Effector memory CD8-positive, alpha-beta T cell (primary cell): ENCODE data around the gene MEF2B.
"Not testable (repeated sequence)": the region's sequence is repeated elsewhere in the genome, so short reads cannot be mapped to it uniquely, and the experiment has no call there.

ENCODE experiments used
- ATAC-seq: fragments of 150-1000 bp; cut with Tn5 transposase; replicated peaks from 2 replicates; pipeline ENCODE4 v1.10.0; 2021; ENCODE audit warnings: mild to moderate bottlenecking, moderate library complexity
- DNase-seq, 3 experiments: peaks; one replicate each; pipeline ENCODE4 v3.0.0; 2021
- H3K27ac Mint-ChIP-seq, 2 donors: one replicate each; pipeline ENCODE4 v1.8.0; 2022; ENCODE audit warnings: mild to moderate bottlenecking in 2 of 2, mixed read lengths in 2 of 2, moderate library complexity in 2 of 2
- H3K27me3 Mint-ChIP-seq, 2 donors: one replicate each; pipeline ENCODE4 v1.8.0; 2022; ENCODE audit warnings: mixed read lengths in 2 of 2
- H3K36me3 Mint-ChIP-seq: one replicate; pipeline ENCODE4 v1.8.0; 2022; ENCODE audit warnings: mild to moderate bottlenecking, moderate library complexity, mixed read lengths; ENCODE audit not compliant: insufficient read depth
- H3K4me1 Mint-ChIP-seq, 2 donors: one replicate each; pipeline ENCODE4 v1.8.0; 2022; ENCODE audit warnings: low read depth in 2 of 2, mixed read lengths in 2 of 2
- H3K4me3 Mint-ChIP-seq, 2 donors: one replicate each; pipeline ENCODE4 v1.8.0; 2022; ENCODE audit warnings: mild to moderate bottlenecking in 2 of 2, mixed read lengths in 2 of 2, moderate library complexity in 2 of 2
- H3K9me3 Mint-ChIP-seq, 2 donors: one replicate each; pipeline ENCODE4 v1.8.0; 2022; ENCODE audit warnings: mixed read lengths in 2 of 2

The MEF2B gene

GRCh38 chr19:19102566-19102965, 67.5 kb downstream of the MEF2B start:
- not testable (repeated sequence) for ATAC-seq, DNase-seq, H3K4me3 Mint-ChIP-seq, H3K9me3 Mint-ChIP-seq, H3K27ac Mint-ChIP-seq, H3K4me1 Mint-ChIP-seq, H3K27me3 Mint-ChIP-seq
- H3K36me3 Mint-ChIP-seq, result peaks cover 16% of the 10 kb centered on the region

GRCh38 chr19:19101540-19101939, 68.5 kb downstream of the MEF2B start:
- no peaks in the 10 kb centered on the region for H3K27me3 Mint-ChIP-seq
- H3K36me3 Mint-ChIP-seq, result peaks cover 17% of the 10 kb centered on the region
- no peak overlapping the region for H3K4me3 Mint-ChIP-seq
- ATAC-seq, result no peak
- H3K4me1 Mint-ChIP-seq, result no peaks in the 10 kb centered on the region
- no peak overlapping the region for H3K27ac Mint-ChIP-seq
- no peaks in the 10 kb centered on the region for H3K9me3 Mint-ChIP-seq
- no peak for DNase-seq

DNA sequence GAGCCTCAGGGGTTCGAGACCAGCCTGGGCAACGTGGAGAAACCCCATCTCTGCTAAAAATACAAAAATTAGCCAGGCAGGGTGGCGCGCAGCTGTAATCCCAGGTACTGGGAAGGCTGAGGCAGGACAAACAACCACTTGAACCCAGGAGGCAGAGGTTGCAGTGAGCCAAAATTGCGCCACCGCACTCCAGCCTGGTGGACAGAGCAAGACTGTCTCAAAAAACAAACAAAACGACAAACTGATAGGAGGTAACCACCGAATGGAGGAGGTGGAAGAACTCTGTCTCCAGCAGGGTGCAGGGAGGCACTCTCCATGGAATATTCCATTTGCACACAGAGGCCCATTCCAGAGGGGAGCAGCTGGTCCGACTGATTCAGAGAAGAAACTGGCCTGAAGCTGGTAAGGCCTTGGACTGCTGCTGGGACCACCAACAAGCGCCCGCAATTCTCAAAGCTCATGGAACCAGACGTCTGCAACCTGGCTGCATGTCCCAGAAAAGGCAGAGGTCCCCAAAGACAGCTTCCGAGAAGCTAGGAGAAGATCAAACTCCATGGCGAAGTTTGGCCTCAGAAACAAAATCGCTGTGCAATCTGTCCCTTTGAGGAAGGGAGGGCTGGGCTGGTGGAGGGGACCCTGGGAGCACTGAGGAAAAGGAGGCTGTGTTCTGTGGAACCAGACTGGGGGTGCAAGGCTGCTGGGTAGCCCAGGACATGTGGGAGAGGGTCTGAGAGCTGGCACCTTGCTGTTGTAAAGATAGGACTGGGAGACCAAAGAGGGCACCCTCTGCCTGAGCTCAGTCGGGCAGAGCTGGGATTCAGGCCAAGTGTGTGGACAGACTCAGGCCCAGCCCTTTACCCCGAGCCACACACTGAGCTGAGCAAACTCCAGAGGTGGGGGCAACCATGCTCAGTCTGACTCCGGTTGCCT, 71.1 kb downstream of the MEF2B start:
- H3K9me3 Mint-ChIP-seq, result no peaks in the 10 kb centered on the region
- H3K4me1 Mint-ChIP-seq, result peaks cover 0 to 2% of the 10 kb centered on the region in 2 donors
- H3K36me3 Mint-ChIP-seq, result peaks cover 8% of the 10 kb centered on the region
- DNase-seq (no peak), ATAC-seq (no peak)
- no peaks in the 10 kb centered on the region for H3K27me3 Mint-ChIP-seq
- H3K27ac Mint-ChIP-seq, result no peak overlapping the region
- H3K4me3 Mint-ChIP-seq, result no peak overlapping the region

DNA sequence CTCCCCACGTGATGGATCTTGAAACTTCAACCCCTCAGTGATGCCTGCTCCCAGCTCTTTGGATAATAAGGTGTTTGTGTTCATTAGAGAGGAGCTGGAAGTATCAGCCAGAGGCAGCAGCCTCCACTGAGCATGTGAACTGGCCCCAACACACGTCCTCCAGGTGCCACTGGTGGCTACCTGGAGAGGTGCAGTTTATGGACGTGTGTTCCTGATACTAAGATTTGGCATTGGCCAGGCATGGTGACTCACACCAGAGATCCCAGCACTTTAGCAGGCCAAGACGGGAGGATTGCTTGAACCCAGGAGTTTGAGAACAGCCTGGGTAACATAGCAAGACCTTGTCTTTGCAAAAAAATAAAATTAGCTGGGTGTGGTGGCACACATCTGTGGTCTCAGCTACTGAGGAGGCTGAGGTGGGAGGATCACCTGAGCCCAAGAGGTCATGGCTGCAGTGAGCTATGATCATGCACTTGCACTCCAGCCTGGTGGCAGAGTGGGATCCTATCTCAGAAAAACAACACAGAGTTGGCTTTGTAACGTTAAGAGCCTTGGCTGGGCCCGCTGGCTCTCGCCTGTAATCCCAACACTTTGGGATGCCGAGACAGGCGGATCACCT, 71.9 kb downstream of the MEF2B start:
- DNase-seq, result no peak
- no peaks in the 10 kb centered on the region for H3K27me3 Mint-ChIP-seq
- no peak overlapping the region for H3K27ac Mint-ChIP-seq
- H3K36me3 Mint-ChIP-seq, result peaks cover 7% of the 10 kb centered on the region
- no peak overlapping the region for H3K4me3 Mint-ChIP-seq
- ATAC-seq, result no peak
- H3K4me1 Mint-ChIP-seq, result peaks cover 3 to 4% of the 10 kb centered on the region in 2 donors
- no peaks in the 10 kb centered on the region for H3K9me3 Mint-ChIP-seq

GRCh38 chr19:19096641-19097627, 73.1 kb downstream of the MEF2B start:
- Mint-ChIP-seq H3K9me3 (no peaks in the 10 kb centered on the region), H3K36me3 (peaks cover 4% of the 10 kb centered on the region), H3K27ac (peak overlapping the region in 1 of 2 donors; percentile 15), H3K27me3 (no peaks in the 10 kb centered on the region), H3K4me1 (peaks cover 5 to 7% of the 10 kb centered on the region in 2 donors), H3K4me3 (no peak overlapping the region)
- ATAC-seq, result no peak
- DNase-seq, result no peak

- Mint-ChIP-seq H3K4me1 (peaks cover 5 to 7% of the 10 kb centered on the region in 2 donors), H3K36me3 (peaks cover 4% of the 10 kb centered on the region), H3K27me3 (no peaks in the 10 kb centered on the region), H3K9me3 (no peaks in the 10 kb centered on the region), H3K27ac (no peak overlapping the region), H3K4me3 (no peak overlapping the region)
- ATAC-seq, result no peak
- no peak for DNase-seq
Observed at GRCh38 chr19:19095691-19096090, 74.4 kb downstream of the MEF2B start.
